ENCODE results near the gene MGLL.

MGLL gene

DNA sequence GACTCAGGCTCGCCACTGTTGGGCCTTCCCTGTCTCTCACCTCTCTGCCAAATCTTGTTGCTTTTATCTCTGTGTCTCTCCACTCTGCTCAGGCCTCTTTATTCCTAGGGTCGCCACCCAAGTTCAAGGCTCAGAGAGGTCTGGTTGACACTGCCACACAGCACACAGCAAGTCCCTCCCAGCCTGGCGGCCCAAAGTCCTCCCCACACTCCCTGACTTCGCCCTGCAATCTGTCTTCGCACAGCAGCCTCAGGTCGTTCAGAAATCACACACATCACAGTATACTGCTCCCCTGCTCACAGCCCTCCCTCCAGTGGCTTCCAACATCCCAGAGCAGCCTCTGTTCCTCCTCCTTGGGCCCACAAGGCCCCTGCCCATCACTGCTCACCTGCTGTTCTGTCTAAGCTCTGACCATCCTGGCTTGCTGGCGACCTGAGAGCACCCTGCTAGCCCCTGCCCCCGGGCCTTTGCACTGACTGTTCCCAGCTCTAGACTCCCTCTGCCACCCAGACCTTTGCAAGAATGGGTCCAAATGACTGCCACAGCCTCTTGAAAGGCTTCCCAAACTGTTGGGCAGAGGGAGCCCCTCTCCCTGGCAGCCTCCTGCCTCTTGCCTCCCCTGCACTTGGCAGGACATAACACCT lies 48.4 kb downstream of the MGLL start:
- Mint-ChIP-seq H3K4me3 (no peak overlapping the region), H3K27ac (no peak overlapping the region), H3K36me3 (ENCODE audit: low read depth) (peaks cover 2% of the 10 kb centered on the region), H3K4me1 (ENCODE audit: low read depth) (peaks cover 7% of the 10 kb centered on the region), H3K27me3 (ENCODE audit: low read depth) (no peaks in the 10 kb centered on the region), H3K9me3 (peaks cover 10% of the 10 kb centered on the region)
- no peak for DNase-seq (ENCODE audit: low spot score)

DNA sequence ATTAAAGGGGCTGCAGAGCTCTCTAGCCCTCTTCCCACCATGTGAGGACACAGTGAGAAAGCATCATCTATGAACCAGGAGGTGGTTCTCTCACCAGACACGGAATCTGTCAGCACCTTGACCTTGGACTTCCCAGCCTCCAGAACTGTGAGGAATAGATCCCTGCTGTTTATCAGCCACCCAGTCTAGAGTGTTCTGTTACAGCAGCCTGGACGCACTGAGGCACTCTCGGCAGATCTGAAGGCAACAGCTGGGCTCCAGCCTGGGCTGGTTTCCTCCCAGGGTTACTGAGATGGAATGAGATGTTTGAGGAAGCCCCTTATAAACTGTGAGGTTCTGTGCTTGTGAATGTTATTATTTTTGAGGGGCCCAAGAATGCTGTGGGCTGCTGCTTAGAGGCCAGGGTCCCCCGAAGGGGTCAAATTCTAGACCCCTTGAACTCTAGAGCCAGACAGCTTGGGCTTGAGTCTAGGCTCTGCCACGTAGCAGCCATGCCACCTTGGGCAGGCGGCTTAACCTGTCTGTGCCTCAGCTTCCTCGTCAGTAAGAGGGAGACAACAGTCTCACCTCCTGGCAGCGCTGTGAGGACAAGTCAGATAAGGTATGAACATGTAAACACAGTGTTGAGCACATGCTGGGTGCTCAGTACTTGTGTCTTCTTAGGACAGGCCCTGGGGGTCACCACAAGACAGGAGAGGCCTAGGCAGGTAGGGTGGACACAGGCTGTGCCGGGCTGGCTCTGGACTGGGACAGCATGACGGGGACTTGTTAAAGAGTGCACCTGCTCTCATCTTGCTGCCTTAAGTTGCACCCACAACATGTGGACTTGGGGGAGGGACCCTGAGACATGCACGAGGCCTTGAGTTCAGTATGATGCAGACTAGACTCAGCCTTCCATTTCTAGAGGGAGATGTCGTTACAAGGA lies 49.2 kb downstream of the MGLL start:
- Mint-ChIP-seq H3K27me3 (ENCODE audit: low read depth) (peaks cover 2% of the 10 kb centered on the region), H3K4me3 (no peak overlapping the region), H3K9me3 (peaks cover 10% of the 10 kb centered on the region), H3K27ac (no peak overlapping the region), H3K36me3 (ENCODE audit: low read depth) (peaks cover 2% of the 10 kb centered on the region), H3K4me1 (ENCODE audit: low read depth) (peaks cover 7% of the 10 kb centered on the region)
- DNase-seq (ENCODE audit: low spot score): no peak

DNA sequence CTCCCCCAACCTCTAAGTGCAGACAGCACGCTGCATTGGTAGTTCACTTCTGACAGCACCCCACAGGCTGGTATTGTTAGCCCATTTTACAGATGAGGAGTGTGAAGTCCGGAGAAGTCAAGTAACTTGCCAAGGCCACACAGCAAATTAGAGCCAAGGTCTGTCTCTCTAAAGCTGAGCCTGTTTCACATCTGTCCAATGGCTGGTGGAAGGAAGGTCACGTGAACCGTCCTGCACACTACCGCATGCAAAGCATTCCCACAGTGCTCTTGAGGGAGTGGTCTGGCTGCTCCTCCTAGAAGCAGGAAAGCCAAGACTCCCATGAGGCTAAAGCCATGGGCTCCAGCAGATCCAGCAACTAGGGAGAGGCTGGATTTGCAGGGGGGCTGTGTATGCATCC lies 50.0 kb downstream of the MGLL start:
- Mint-ChIP-seq H3K36me3 (ENCODE audit: low read depth) (peaks cover 2% of the 10 kb centered on the region), H3K4me1 (ENCODE audit: low read depth) (peaks cover 4% of the 10 kb centered on the region), H3K4me3 (no peak overlapping the region), H3K27me3 (ENCODE audit: low read depth) (peaks cover 2% of the 10 kb centered on the region), H3K9me3 (peaks cover 6% of the 10 kb centered on the region), H3K27ac (no peak overlapping the region)
- no peak for DNase-seq (ENCODE audit: low spot score)

DNA sequence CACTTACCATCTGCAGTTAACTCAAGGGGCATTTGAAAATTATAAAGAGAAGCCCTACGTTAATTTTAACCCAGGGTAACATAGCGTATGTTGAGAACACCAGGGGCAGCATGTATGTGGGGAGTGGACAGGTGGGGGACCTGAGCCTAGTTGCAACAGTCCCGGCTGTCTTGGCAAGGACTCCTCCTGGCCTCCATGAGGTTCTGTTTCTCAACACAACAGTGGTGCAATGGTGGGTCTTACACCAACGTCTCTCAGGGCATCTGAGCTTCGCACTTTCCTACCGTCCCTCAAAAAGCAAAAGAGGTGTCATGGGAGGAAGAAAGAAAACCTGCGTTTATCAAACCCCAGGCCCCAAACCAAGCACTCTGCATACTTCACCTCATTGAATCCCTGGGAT lies 50.6 kb downstream of the MGLL start:
- DNase-seq (ENCODE audit: low spot score): no peak
- peaks cover 4% of the 10 kb centered on the region for H3K4me1 Mint-ChIP-seq (ENCODE audit: low read depth)
- no peaks in the 10 kb centered on the region for H3K36me3 Mint-ChIP-seq (ENCODE audit: low read depth)
- H3K4me3 Mint-ChIP-seq: no peak overlapping the region
- no peak overlapping the region for H3K27ac Mint-ChIP-seq
- peaks cover 2% of the 10 kb centered on the region for H3K27me3 Mint-ChIP-seq (ENCODE audit: low read depth)
- peaks cover under 1% of the 10 kb centered on the region for H3K9me3 Mint-ChIP-seq

DNA sequence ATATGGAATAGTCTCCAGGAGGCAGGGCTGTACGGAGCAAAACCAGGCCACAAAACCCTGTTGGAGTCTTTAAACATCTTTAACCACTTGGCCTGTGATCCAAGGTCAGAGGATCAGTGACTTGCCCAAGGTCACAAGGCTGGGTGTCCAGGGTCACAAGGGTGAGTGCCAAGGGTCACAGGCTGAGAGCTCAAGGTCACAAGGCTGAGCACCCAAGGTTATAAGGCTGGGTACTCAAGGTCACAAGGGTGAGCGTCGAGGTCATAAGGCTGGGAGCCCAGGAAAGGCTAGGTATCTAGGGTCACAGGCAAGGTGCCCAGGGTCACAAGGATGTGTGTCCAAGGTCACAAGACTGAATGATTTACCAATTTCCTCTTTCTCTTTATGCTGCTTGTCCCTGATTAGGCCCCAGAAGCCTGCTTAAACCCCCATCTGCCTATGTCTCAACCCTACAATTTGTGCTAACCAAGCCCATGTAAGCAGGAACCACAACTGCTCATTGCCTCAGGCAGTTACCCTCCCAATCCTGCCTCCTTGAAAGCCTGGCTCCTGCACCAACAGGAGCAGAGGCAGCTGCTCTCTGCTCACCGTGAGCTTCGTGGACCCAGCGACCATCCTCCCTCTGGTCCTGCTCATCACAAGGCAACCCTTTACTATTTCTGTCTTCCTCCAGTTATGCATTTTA lies 51.5 kb downstream of the MGLL start:
- no peak for DNase-seq (ENCODE audit: low spot score)

DNA sequence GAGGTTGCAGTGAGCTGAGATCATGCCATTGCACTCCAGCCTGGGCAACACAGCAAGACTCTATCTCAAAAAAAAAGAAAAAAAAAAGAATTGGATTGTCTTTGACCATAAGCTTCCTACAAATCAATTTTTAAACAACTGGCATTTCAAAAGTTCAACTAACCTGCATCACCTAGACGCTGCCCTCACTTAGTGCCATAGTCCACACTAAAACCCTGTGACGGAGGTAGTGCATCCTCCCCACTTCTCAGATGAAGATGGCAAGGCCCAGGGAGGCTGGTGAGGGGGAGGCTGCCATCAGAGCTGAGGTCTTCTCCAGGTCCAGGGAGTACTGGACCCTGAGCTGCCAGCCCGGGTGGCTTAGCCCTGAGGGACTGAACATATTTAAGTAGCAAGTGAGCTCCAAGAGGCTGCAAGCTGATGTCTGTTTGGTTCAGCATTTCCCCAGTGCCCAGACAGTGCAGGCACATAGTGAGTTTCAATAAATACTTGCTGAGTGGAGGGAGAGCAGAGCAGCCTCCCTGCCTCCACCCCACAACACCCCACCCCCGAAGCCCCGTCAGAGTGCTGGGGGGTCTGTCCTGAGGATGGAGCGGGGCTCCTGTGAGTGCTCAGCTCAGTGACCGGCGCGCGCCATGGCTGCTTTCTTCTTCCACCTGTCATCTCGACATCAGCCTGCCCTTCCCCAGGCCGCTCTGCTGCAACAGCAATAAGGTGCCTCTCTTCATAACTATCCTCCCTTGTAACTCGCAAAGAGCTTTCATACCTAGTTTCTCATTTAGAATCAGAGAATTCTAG lies 52.8 kb downstream of the MGLL start:
- no peak for DNase-seq (ENCODE audit: low spot score)
- Mint-ChIP-seq H3K27ac (no peak overlapping the region), H3K4me3 (no peak overlapping the region), H3K36me3 (ENCODE audit: low read depth) (no peaks in the 10 kb centered on the region), H3K27me3 (ENCODE audit: low read depth) (peaks cover 2% of the 10 kb centered on the region), H3K4me1 (ENCODE audit: low read depth) (peaks cover 11% of the 10 kb centered on the region), H3K9me3 (no peaks in the 10 kb centered on the region)

More for the DNA sequence above, 51.5 kb downstream of the MGLL start:
- H3K4me1 Mint-ChIP-seq (ENCODE audit: low read depth): peaks cover 4% of the 10 kb centered on the region
- no peak overlapping the region for H3K27ac Mint-ChIP-seq
- H3K9me3 Mint-ChIP-seq: no peaks in the 10 kb centered on the region
- no peak overlapping the region for H3K4me3 Mint-ChIP-seq
- H3K27me3 Mint-ChIP-seq (ENCODE audit: low read depth): peaks cover 2% of the 10 kb centered on the region
- H3K36me3 Mint-ChIP-seq (ENCODE audit: low read depth): no peaks in the 10 kb centered on the region

DNA sequence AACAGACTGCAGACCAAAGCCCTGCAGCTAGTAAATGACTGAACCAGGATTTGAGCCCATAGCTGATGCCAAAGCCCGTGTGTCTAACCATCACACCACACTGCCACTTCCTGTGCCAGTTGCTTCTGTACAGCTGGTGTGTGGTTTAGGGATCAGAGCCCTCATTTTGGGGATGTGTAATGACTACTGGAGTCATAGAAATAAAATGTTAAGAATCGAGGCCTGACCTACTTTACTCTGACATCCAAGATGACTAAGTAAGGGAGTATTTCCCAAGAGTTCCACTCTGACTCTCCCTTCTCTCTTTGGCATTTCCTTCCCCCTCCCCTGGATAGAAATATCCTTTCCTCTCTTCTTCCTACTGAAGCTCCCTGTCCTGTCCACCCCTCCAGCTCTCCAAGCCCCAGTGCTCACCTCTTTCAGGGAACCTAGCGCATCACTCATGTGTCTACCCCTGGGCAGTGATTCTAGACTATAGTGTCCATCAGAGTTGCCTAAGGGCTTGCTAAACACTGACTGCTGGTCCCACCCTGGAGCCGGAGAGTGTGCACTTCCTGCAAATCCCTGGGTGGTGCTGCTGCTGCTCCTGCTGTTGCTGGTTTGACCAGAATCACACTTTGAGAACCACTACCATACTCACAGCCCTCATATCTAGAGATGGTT lies 53.8 kb downstream of the MGLL start:
- peaks cover 17% of the 10 kb centered on the region for H3K4me1 Mint-ChIP-seq (ENCODE audit: low read depth)
- no peak overlapping the region for H3K4me3 Mint-ChIP-seq
- no peaks in the 10 kb centered on the region for H3K9me3 Mint-ChIP-seq
- DNase-seq (ENCODE audit: low spot score): no peak
- peaks cover 2% of the 10 kb centered on the region for H3K27me3 Mint-ChIP-seq (ENCODE audit: low read depth)
- H3K36me3 Mint-ChIP-seq (ENCODE audit: low read depth): no peaks in the 10 kb centered on the region
- peak overlapping the region; percentile 56 for H3K27ac Mint-ChIP-seq

DNA sequence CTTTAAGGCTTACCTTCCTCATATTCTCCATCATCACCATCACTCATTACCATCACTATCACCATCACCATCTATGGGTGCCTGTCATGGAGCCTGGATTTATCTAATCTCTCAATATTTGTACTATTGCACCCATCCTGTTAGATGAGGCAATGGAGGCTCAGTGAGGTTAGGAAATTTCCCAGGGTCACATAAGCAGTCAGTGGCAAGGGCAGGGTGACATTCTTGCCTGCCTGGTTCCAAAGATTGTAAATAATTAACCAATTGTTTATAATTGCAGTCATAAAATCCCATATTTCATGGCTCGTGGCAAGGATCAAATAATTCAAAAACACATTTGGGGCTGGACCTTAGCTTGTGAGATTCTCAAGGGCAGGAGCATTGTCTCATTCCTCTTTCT lies 55.2 kb downstream of the MGLL start:
- Mint-ChIP-seq H3K4me3 (no peak overlapping the region), H3K36me3 (ENCODE audit: low read depth) (no peaks in the 10 kb centered on the region), H3K27me3 (ENCODE audit: low read depth) (peaks cover 3% of the 10 kb centered on the region), H3K9me3 (no peaks in the 10 kb centered on the region), H3K27ac (no peak overlapping the region), H3K4me1 (ENCODE audit: low read depth) (peaks cover 21% of the 10 kb centered on the region)
- DNase-seq (ENCODE audit: low spot score): no peak

DNA sequence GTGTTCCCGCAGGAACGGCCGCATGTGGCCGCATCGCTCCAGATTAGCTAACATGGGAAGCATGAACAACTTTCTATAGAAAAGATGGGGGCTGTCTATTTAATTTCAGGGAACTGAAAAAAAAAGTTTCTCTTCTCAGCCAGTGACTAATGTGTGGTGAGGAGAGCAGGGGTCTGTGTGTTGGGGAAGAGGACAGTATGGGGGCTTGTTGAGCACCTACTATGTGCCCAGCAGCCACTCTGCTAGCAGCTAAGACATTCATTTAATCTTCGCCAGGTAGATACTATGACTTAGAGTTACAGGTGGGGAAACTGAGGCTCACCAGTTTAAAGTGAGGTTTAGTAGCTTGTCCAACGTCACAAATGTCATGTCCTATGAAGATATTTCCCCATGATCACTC lies 56.6 kb downstream of the MGLL start:
- Mint-ChIP-seq H3K27ac (no peak overlapping the region), H3K9me3 (no peaks in the 10 kb centered on the region), H3K4me3 (no peak overlapping the region), H3K36me3 (ENCODE audit: low read depth) (no peaks in the 10 kb centered on the region), H3K4me1 (ENCODE audit: low read depth) (peaks cover 22% of the 10 kb centered on the region), H3K27me3 (ENCODE audit: low read depth) (peaks cover 4% of the 10 kb centered on the region)
- no peak for DNase-seq (ENCODE audit: low spot score)

DNA sequence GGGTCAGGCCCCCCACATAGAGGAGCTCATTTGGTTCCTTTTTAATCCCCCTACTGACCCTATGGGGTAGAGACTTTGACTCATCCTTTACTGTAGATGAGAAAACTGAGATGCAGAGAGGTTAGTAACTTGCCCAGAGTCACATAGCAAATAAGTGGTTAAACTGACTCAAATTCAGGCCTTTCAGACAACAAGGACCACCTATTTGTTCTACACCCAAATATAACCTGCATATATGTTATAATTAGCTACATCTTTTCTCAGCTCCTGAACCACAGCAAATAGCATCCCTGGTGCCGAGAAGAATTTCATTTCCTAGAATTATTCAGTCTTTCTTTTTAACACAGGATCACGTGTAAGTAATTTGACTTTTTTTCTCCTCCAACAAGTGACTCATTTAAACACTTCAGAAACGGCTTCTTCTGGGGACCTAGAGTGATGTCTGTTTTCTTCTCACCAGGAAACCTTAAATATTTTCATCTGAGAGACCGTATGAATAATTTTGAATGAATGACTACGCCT lies 57.4 kb downstream of the MGLL start:
- Mint-ChIP-seq H3K27ac (peak overlapping the region; percentile 56), H3K36me3 (ENCODE audit: low read depth) (no peaks in the 10 kb centered on the region), H3K4me1 (ENCODE audit: low read depth) (peaks cover 22% of the 10 kb centered on the region), H3K9me3 (no peaks in the 10 kb centered on the region), H3K27me3 (ENCODE audit: low read depth) (peaks cover 4% of the 10 kb centered on the region), H3K4me3 (peak overlapping the region; percentile 17)
- no peak for DNase-seq (ENCODE audit: low spot score)

DNA sequence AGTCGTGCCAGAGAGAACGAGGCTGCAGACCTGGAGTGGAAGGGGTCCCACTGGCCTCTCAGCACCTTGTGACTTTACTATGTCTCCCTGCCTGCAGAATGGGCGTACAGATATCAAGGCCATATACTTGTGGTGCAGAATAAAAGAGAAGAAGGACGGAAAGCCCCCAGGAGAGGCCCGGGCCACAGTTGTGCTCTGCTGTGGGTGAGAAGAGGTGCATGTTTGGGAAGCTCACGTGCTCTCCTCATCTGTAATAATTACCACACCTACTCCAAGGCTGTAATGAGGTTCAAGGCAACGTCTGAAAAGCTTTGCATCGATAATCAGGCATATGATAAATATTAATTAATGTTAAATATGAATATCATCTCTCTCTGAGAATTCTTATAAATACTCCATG lies 58.0 kb downstream of the MGLL start:
- no peaks in the 10 kb centered on the region for H3K9me3 Mint-ChIP-seq
- no peaks in the 10 kb centered on the region for H3K36me3 Mint-ChIP-seq (ENCODE audit: low read depth)
- no peak overlapping the region for H3K27ac Mint-ChIP-seq
- no peak overlapping the region for H3K4me3 Mint-ChIP-seq
- H3K27me3 Mint-ChIP-seq (ENCODE audit: low read depth): peaks cover 4% of the 10 kb centered on the region
- no peak for DNase-seq (ENCODE audit: low spot score)
- H3K4me1 Mint-ChIP-seq (ENCODE audit: low read depth): peaks cover 22% of the 10 kb centered on the region

DNA sequence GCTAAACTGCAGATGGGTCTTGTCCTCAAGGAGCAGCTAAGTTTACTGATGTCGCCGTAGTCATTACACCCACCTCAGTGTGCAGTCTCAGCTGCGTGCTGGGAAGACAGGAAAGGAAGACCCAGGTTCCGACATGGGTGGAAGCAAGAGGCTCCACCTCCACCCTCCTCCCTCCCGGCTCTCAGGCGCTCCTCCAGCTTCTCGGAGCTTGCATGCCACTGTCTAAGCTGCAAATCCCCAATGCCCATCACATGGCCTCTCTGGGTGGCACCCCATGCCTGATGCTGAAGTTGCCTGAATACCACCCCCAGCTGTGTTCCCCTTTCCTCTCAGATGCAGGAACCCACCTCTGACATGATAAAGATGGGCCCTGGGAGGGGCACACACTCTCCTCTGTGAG lies 58.5 kb downstream of the MGLL start:
- no peak for DNase-seq (ENCODE audit: low spot score)
- peaks cover 22% of the 10 kb centered on the region for H3K4me1 Mint-ChIP-seq (ENCODE audit: low read depth)
- H3K27me3 Mint-ChIP-seq (ENCODE audit: low read depth): peaks cover 4% of the 10 kb centered on the region
- H3K27ac Mint-ChIP-seq: no peak overlapping the region
- no peaks in the 10 kb centered on the region for H3K9me3 Mint-ChIP-seq
- no peaks in the 10 kb centered on the region for H3K36me3 Mint-ChIP-seq (ENCODE audit: low read depth)
- no peak overlapping the region for H3K4me3 Mint-ChIP-seq

DNA sequence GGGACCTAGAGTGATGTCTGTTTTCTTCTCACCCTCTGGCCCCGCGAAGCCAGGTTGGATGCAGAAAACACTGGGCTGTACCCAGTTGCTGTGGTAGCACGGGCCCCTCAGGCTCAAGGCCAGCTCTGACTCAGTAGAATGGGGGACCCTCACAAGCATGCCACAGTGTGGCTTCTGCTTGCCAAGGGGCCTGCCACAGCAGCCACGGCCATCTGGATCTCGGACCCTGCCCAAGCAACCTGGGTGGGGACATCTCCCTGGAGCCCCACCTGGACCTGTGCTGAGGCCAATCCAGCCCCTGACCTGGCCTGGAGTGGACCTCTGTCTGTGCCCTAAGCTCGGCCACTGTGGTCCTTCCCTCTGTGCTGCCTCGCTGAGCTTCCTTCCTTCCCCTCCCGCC lies 59.0 kb downstream of the MGLL start:
- H3K4me3 Mint-ChIP-seq: no peak overlapping the region
- H3K9me3 Mint-ChIP-seq: no peaks in the 10 kb centered on the region
- peaks cover 2% of the 10 kb centered on the region for H3K27me3 Mint-ChIP-seq (ENCODE audit: low read depth)
- H3K27ac Mint-ChIP-seq: no peak overlapping the region
- DNase-seq (ENCODE audit: low spot score): no peak
- no peaks in the 10 kb centered on the region for H3K36me3 Mint-ChIP-seq (ENCODE audit: low read depth)
- peaks cover 22% of the 10 kb centered on the region for H3K4me1 Mint-ChIP-seq (ENCODE audit: low read depth)

Data from T-helper 2 cell treated with Interferon-gamma antibody and Interleukin-4, amounts not matched to agents 5 μg/mL and 100 μg/mL, for 36 hours (primary cell).